A549 (cell line): Measurements from ENCODE around the gene DCLK2. TPM values are rescaled to one million over a fixed set of nuclear protein-coding genes. Genes with fewer than 3 reads are reported as not detected.

Experiments
- ATAC-seq, 2 experiments: fragments of 200-7000 bp in 1 of 2; fragments of >200 bp in 1 of 2; cut with Nextera tagmentation in 1 of 2; cut with Tn5 transposase in 1 of 2; 3 replicates each; pipeline versions ENCODE4 v1.8.0 to v1.9.1; 2018 to 2020; ENCODE audit warnings: mild to moderate bottlenecking in 1 of 2, moderate library complexity in 1 of 2
- CTCF ChIA-PET: fragments of 300-600 bp; sonication (Branson Sonifier 250); formaldehyde crosslinking; extraction: SDS; loops from one replicate; lab custom pipeline; 2021; ENCODE audit warnings: antibody characterized with exemption, inconsistent platforms; lab: Yijun Ruan, JAX
- POLR2A ChIA-PET: fragments of 350-600 bp; formaldehyde crosslinking; extraction: SDS; loops from one replicate; lab custom pipeline; 2021; ENCODE audit warnings: antibody characterized with exemption, inconsistent platforms; lab: Yijun Ruan, JAX
- DNase-seq, 2 experiments: peaks; one replicate each; pipeline versions ENCODE4 v3.0.0 to v3.0.0-alpha.2; 2011 to 2016; ENCODE audit warnings: low read depth in 1 of 2, low spot score in 1 of 2
- FAIRE-seq: peaks from 2 replicates; lab custom pipeline; 2011; peaks lifted over from hg19 to GRCh38; lab: Jason Lieb, UNC
- H3K27ac ChIP-seq, 2 experiments: fragments of >200 bp; sonication (Bioruptor Twin); formaldehyde crosslinking; 3 replicates each; pipeline ENCODE4 v1.5.1; 2016 to 2017
- H3K4me1 ChIP-seq: fragments of >200 bp; sonication (Bioruptor Twin); formaldehyde crosslinking; 3 replicates; pipeline ENCODE4 v1.6.1; 2016
- H3K4me2 ChIP-seq: fragments of >200 bp; sonication (Bioruptor Twin); formaldehyde crosslinking; 3 replicates; pipeline ENCODE4 v1.6.1; 2016
- H3K4me3 ChIP-seq: fragments of >200 bp; sonication (Bioruptor Twin); formaldehyde crosslinking; 3 replicates; pipeline ENCODE4 v1.5.1; 2016
- H3K9me3 ChIP-seq: fragments of >200 bp; sonication (Bioruptor Twin); formaldehyde crosslinking; 3 replicates; pipeline ENCODE4 v1.6.1; 2016
- BHLHE40 ChIP-seq: IDR thresholded peaks from 2 replicates; pipeline ENCODE4 v1.6.1; 2012; ENCODE audit warnings: low read depth, low read length, inconsistent platforms
- CBX2 ChIP-seq: fragments of 200-600 bp; sonication (generic); IDR thresholded peaks from 2 replicates; pipeline ENCODE4 v1.6.1; 2016; ENCODE audit warnings: low read depth, mild to moderate bottlenecking, borderline replicate concordance
- CBX8 ChIP-seq: fragments of 200-600 bp; sonication (generic); IDR thresholded peaks from 2 replicates; pipeline ENCODE4 v1.6.1; 2016
- CHD2 ChIP-seq: fragments of 150-350 bp; IDR thresholded peaks from 2 replicates; pipeline ENCODE4 v1.6.1; 2014; ENCODE audit warnings: low read length; ENCODE audit not compliant: partially characterized antibody
- ESRRA ChIP-seq: fragments of 150-350 bp; IDR thresholded peaks from 2 replicates; pipeline ENCODE4 v1.6.1; 2014; ENCODE audit warnings: mild to moderate bottlenecking, low read length, borderline replicate concordance
- GATA3 ChIP-seq: IDR thresholded peaks from 2 replicates; pipeline ENCODE4 v1.6.1; 2012; ENCODE audit warnings: borderline replicate concordance
- HES2 ChIP-seq: fragments of >200 bp; sonication (Bioruptor Twin); formaldehyde crosslinking; IDR thresholded peaks from 2 replicates; pipeline ENCODE4 v1.6.1; 2016
- HEYL ChIP-seq: fragments of 250-450 bp; sonication (Bioruptor Pico); IDR thresholded peaks from 2 replicates; pipeline ENCODE4 v1.8.0; 2021; ENCODE audit warnings: mild to moderate bottlenecking, moderate library complexity
- HOXB13 ChIP-seq: fragments of 250-450 bp; sonication (Bioruptor Pico); IDR thresholded peaks from 2 replicates; pipeline ENCODE4 v1.5.0; 2020; ENCODE audit warnings: low read depth, mild to moderate bottlenecking, moderate library complexity
- JUN ChIP-seq, 2 experiments: fragments of >200 bp; sonication (Bioruptor Twin); formaldehyde crosslinking; IDR thresholded peaks; 2 replicates in 1 of 2; 3 replicates in 1 of 2; pipeline ENCODE4 v1.6.1; 2016 to 2017
- MAFK ChIP-seq: fragments of 450-650 bp; IDR thresholded peaks from 2 replicates; pipeline ENCODE4 v1.6.1; 2014; ENCODE audit not compliant: partially characterized antibody
- NFE2L2 ChIP-seq: fragments of 150-350 bp; conservative IDR thresholded peaks from 2 replicates; pipeline ENCODE4 v1.6.1; 2014; ENCODE audit warnings: low read length
- POLR2A ChIP-seq: IDR thresholded peaks from 2 replicates; pipeline ENCODE4 v1.6.1; 2012; ENCODE audit warnings: mild to moderate bottlenecking, low read length
- POLR2AphosphoS2 ChIP-seq: conservative IDR thresholded peaks from 2 replicates; pipeline ENCODE4 v1.6.1; 2012; ENCODE audit warnings: low read length, improper control_type of control experiment, inconsistent platforms
- RAD21 ChIP-seq, 2 experiments: fragments of >200 bp in 1 of 2; sonication (Bioruptor Twin) in 1 of 2; formaldehyde crosslinking in 1 of 2; IDR thresholded peaks in 1 of 2; conservative IDR thresholded peaks in 1 of 2; 2 replicates in 1 of 2; 3 replicates in 1 of 2; pipeline ENCODE4 v1.6.1; 2012 to 2018; ENCODE audit warnings: inconsistent platforms in 1 of 2
- RNF2 ChIP-seq: fragments of 200-600 bp; sonication (generic); IDR thresholded peaks from 2 replicates; pipeline ENCODE4 v1.6.1; 2016; ENCODE audit warnings: low read depth, mild to moderate bottlenecking, antibody characterized with exemption, moderate library complexity, borderline replicate concordance
- SMC3 ChIP-seq: fragments of >200 bp; sonication (Bioruptor Twin); formaldehyde crosslinking; IDR thresholded peaks from 3 replicates; pipeline ENCODE4 v1.6.1; 2018; ENCODE audit warnings: inconsistent platforms
- SREBF2 ChIP-seq: fragments of 450-650 bp; IDR thresholded peaks from 2 replicates; pipeline ENCODE4 v1.6.1; 2014; ENCODE audit warnings: mild to moderate bottlenecking, moderate library complexity
- TFCP2L1 ChIP-seq: fragments of 250-450 bp; sonication (Bioruptor Pico); IDR thresholded peaks from 2 replicates; pipeline ENCODE4 v1.5.0; 2021; ENCODE audit warnings: mild to moderate bottlenecking
- ZFP36 ChIP-seq: fragments of 450-650 bp; IDR thresholded peaks from 2 replicates; pipeline ENCODE4 v1.6.1; 2014; ENCODE audit warnings: borderline replicate concordance; ENCODE audit not compliant: partially characterized antibody
- ZNF302 ChIP-seq: fragments of 250-450 bp; sonication (Bioruptor Pico); IDR thresholded peaks from 2 replicates; pipeline ENCODE4 v1.9.0; 2021; ENCODE audit warnings: inconsistent platforms, mild to moderate bottlenecking, moderate library complexity
- ZSCAN20 ChIP-seq: fragments of 250-450 bp; sonication (Bioruptor Pico); IDR thresholded peaks from 2 replicates; pipeline ENCODE4 v1.8.0; 2022; ENCODE audit warnings: mild to moderate bottlenecking, moderate library complexity
- WGBS: methylation state at CpG from one replicate; pipeline ENCODE4 v1.1.6; 2017; ENCODE audit errors: missing lambda C conversion rate; 5-methylcytosine and 5-hydroxymethylcytosine counted together
- polyA plus RNA-seq, 4 experiments: library from polyadenylated mRNA; depleted of rRNA in 3 of 4; stranded (reverse); fragments of >200 nt; fragmentation: RNase III in 1 of 4; extraction: RNeasy Plus Mini Kit Qiagen cat#74134 plus additional on column Dnase treatment in 1 of 4; gene quantifications; 2 replicates in 3 of 4; 3 replicates in 1 of 4; pipeline ENCODE4 v1.2.3, GENCODE V29; 2011 to 2017
- TF ChIP-seq, protein P1 (sequence below): fragments of 250-450 bp; sonication (Bioruptor Pico); IDR thresholded peaks from 2 replicates; pipeline ENCODE4 v1.5.0; 2021; ENCODE audit warnings: mild to moderate bottlenecking, moderate library complexity, borderline replicate concordance
- TF ChIP-seq, protein P2 (sequence below): fragments of 250-450 bp; sonication (Bioruptor Pico); IDR thresholded peaks from 2 replicates; pipeline ENCODE4 v1.5.0; 2020; ENCODE audit warnings: low read depth, mild to moderate bottlenecking, moderate library complexity

The DCLK2 gene
- polyA plus RNA-seq, 2 of the 4 experiments (the other 2 are of a cell fraction), result 8.1 to 11.6 TPM

GRCh38 chr4:150131581-150132228, 53.5 kb downstream of the DCLK2 start:
- ChIA-PET CTCF (interaction anchor here (1.1 to 1.3 kb wide), 2 partner anchors 9 to 23 kb away, joined by 3 to 4 read pairs; no protein-coding TSS in a partner anchor), POLR2A (no interaction called here)
- Histone ChIP-seq H3K4me2 (peak overlapping the region; percentile 46), H3K27ac (peak overlapping the region; percentile 34 to 67; a peak in 5 of 6 replicates), H3K9me3 (no peaks in the 10 kb centered on the region), H3K4me3 (no peak overlapping the region)
- 89% methylated on average over 1 of the region's 1 CpG for WGBS
- ATAC-seq, result peak; percentile 70 to 74; a peak in 4 of 6 replicates
- TF ChIP-seq, protein P1, sequence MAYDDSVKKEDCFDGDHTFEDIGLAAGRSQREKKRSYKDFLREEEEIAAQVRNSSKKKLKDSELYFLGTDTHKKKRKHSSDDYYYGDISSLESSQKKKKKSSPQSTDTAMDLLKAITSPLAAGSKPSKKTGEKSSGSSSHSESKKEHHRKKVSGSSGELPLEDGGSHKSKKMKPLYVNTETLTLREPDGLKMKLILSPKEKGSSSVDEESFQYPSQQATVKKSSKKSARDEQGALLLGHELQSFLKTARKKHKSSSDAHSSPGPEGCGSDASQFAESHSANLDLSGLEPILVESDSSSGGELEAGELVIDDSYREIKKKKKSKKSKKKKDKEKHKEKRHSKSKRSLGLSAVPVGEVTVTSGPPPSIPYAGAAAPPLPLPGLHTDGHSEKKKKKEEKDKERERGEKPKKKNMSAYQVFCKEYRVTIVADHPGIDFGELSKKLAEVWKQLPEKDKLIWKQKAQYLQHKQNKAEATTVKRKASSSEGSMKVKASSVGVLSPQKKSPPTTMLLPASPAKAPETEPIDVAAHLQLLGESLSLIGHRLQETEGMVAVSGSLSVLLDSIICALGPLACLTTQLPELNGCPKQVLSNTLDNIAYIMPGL (CRISPR knock-in tag), result no peak
- no peak for TF ChIP-seq TFCP2L1 (CRISPR knock-in tag)
- TF ChIP-seq POLR2A, result no peak
- TF ChIP-seq ZNF302 (CRISPR knock-in tag), result no peak
- TF ChIP-seq, all 56 proteins: peak for 0
- peak in 1 of 2 experiments; percentile 23 for DNase-seq
- peaks cover 88% of the 10 kb centered on the region for H3K4me1 ChIP-seq
- no peak for FAIRE-seq

GRCh38 chr4:150133605-150134004, 55.4 kb downstream of the DCLK2 start:
- Histone ChIP-seq H3K9me3 (no peaks in the 10 kb centered on the region), H3K4me3 (no peak overlapping the region), H3K4me1 (peaks cover 85% of the 10 kb centered on the region), H3K27ac (no peak overlapping the region), H3K4me2 (no peak overlapping the region)
- ATAC-seq (no peak), DNase-seq (no peak), FAIRE-seq (no peak)
- POLR2A ChIA-PET, result no interaction called here
- TF ChIP-seq HES2, result no peak
- TF ChIP-seq RNF2, result no peak
- TF ChIP-seq SREBF2, result no peak
- no peak for TF ChIP-seq ESRRA
- TF ChIP-seq HOXB13 (CRISPR knock-in tag), result no peak
- TF ChIP-seq MAFK, result no peak
- TF ChIP-seq SMC3, result no peak
- CTCF ChIA-PET, result no interaction called here

- no peak for DNase-seq
- Histone ChIP-seq H3K4me2 (peak overlapping the region; percentile 35), H3K4me1 (peaks cover 89% of the 10 kb centered on the region), H3K27ac (peak overlapping the region in 1 of 2 experiments; percentile 20; a peak in 3 of 6 replicates), H3K4me3 (no peak overlapping the region)
- POLR2A ChIA-PET, result no interaction called here
- WGBS, result 50% methylated on average over 4 of the region's 4 CpGs
- CTCF ChIA-PET, result interaction anchor here (1.6 kb wide), 1 partner anchor 73 kb away, joined by 4 read pairs; no protein-coding TSS in a partner anchor
- no peak for FAIRE-seq
- TF ChIP-seq ZSCAN20 (CRISPR knock-in tag), result no peak
- no peak for TF ChIP-seq NFE2L2
- TF ChIP-seq, protein P1 (CRISPR knock-in tag), result no peak
- TF ChIP-seq CBX2, result no peak
- no peak for TF ChIP-seq CBX8
- TF ChIP-seq ZFP36, result no peak
- TF ChIP-seq HES2, result no peak
- TF ChIP-seq HEYL (CRISPR knock-in tag), result no peak
- TF ChIP-seq, protein P2, sequence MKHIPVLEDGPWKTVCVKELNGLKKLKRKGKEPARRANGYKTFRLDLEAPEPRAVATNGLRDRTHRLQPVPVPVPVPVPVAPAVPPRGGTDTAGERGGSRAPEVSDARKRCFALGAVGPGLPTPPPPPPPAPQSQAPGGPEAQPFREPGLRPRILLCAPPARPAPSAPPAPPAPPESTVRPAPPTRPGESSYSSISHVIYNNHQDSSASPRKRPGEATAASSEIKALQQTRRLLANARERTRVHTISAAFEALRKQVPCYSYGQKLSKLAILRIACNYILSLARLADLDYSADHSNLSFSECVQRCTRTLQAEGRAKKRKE, result no peak
- no peak for TF ChIP-seq POLR2AphosphoS2
- TF ChIP-seq ESRRA, result no peak
- no peak for TF ChIP-seq JUN (IDR thresholded peaks at IDR 0.05)
- no peak for TF ChIP-seq GATA3
- no peak for TF ChIP-seq CHD2
- no peak for TF ChIP-seq BHLHE40
- no peak for TF ChIP-seq RAD21 (conservative IDR thresholded peaks at IDR 0.05 in 1 of 2, IDR thresholded peaks at IDR 0.05 in 1 of 2)
- TF ChIP-seq, all 56 proteins: peak for 0
- no peaks in the 10 kb centered on the region for H3K9me3 ChIP-seq
- no peak for ATAC-seq
Measured at GRCh38 chr4:150135134-150135772, 57.0 kb downstream of the DCLK2 start.
